T follicular helper cell (primary cell): ENCODE results near the gene AHCTF1.

Source experiments
- DNase-seq: peaks from one replicate; pipeline ENCODE4 v3.0.0-alpha.2; 2020; ENCODE audit warnings: low read depth

The AHCTF1 gene

GRCh38 chr1:246798606-246799496 lies 132.9 kb downstream of the AHCTF1 start:
- DNase-seq, result no peak

- DNase-seq, result no peak
These were observed 133.6 kb downstream of the AHCTF1 start for GRCh38 chr1:246798107-246798506.

GRCh38 chr1:246797597-246797996 lies 134.2 kb downstream of the AHCTF1 start:
- DNase-seq, result no peak

- no peak for DNase-seq
These were observed 134.6 kb downstream of the AHCTF1 start for GRCh38 chr1:246797157-246797556.

GRCh38 chr1:246795906-246796694 lies 135.6 kb downstream of the AHCTF1 start:
- no peak for DNase-seq

GRCh38 chr1:246794828-246795671 lies 136.7 kb downstream of the AHCTF1 start:
- no peak for DNase-seq

- DNase-seq, result no peak
These were observed 137.5 kb downstream of the AHCTF1 start for GRCh38 chr1:246794048-246794827.

- DNase-seq, result no peak
These were observed 138.3 kb downstream of the AHCTF1 start for GRCh38 chr1:246793356-246793896.

- no peak for DNase-seq
These were observed 139.1 kb downstream of the AHCTF1 start for GRCh38 chr1:246792603-246793002.

- no peak for DNase-seq
These were observed 140.3 kb downstream of the AHCTF1 start for GRCh38 chr1:246791303-246791918.

GRCh38 chr1:246790833-246791232 lies 140.9 kb downstream of the AHCTF1 start:
- DNase-seq, result no peak

GRCh38 chr1:246790364-246790763 lies 141.4 kb downstream of the AHCTF1 start:
- DNase-seq, result no peak

- DNase-seq, result no peak
These were observed 142.1 kb downstream of the AHCTF1 start for GRCh38 chr1:246789454-246790339.
